CD14-positive monocyte (primary cell): ENCODE measurements around the gene GTF2B. TPM values are rescaled to one million over a fixed set of nuclear protein-coding genes. Genes with fewer than 3 reads are reported as not detected.
A peak's percentile ranks its signal among the peaks of the same experiment; 100 is the strongest.

Experiments used
- DNase-seq, 3 donors: peaks; one replicate each; pipeline ENCODE4 v3.0.0-alpha.2; 2011 to 2022
- H2AFZ ChIP-seq: 2 replicates; pipeline ENCODE4 v1.6.0; 2012; ENCODE audit warnings: mild to moderate bottlenecking, low read depth, low read length, inconsistent platforms; ENCODE audit not compliant: insufficient read depth, poor library complexity, severe bottlenecking
- H3K27ac ChIP-seq, 2 donors: 1 replicate in 1 of 2; 2 replicates in 1 of 2; pipeline ENCODE4 v1.5.1; 2012 to 2013; ENCODE audit warnings: low read length in 2 of 2, control low read depth in 1 of 2, inconsistent platforms in 1 of 2, low read depth in 1 of 2, mild to moderate bottlenecking in 1 of 2
- H3K27me3 ChIP-seq, 2 donors: one replicate each; pipeline versions ENCODE4 v1.6.0 to v1.6.1; 2011 to 2013; ENCODE audit warnings: low read length in 2 of 2; ENCODE audit not compliant: control insufficient read depth in 2 of 2, insufficient read depth in 2 of 2
- H3K36me3 ChIP-seq, 2 donors: replicated peaks in 1 of 2; 1 replicate in 1 of 2; 2 replicates in 1 of 2; pipeline versions ENCODE4 v1.5.1 to v1.6.1; 2012 to 2013; ENCODE audit warnings: low read length in 2 of 2, control low read depth in 1 of 2, inconsistent platforms in 1 of 2, mild to moderate bottlenecking in 1 of 2; ENCODE audit not compliant: insufficient read depth in 2 of 2, control insufficient read depth in 1 of 2
- H3K4me1 ChIP-seq, 2 donors: 1 replicate in 1 of 2; 2 replicates in 1 of 2; pipeline versions ENCODE4 v1.5.1 to v1.6.1; 2012 to 2013; ENCODE audit warnings: low read length in 2 of 2, control low read depth in 1 of 2, inconsistent platforms in 1 of 2, mild to moderate bottlenecking in 1 of 2, moderate library complexity in 1 of 2; ENCODE audit not compliant: insufficient read depth in 2 of 2, control insufficient read depth in 1 of 2
- H3K4me2 ChIP-seq: replicated peaks from 2 replicates; pipeline ENCODE3; 2012; ENCODE audit warnings: low read length, moderate library complexity, mild to moderate bottlenecking; ENCODE audit not compliant: poor library complexity, severe bottlenecking; ENCODE audit errors: extremely low read depth
- H3K4me3 ChIP-seq, 3 experiments: fragments of 200-600 bp in 1 of 3; sonication (generic) in 1 of 3; replicated peaks in 1 of 3; 1 replicate in 2 of 3; 2 replicates in 1 of 3; pipeline ENCODE4 v1.5.1; 2011 to 2013; ENCODE audit warnings: low read length in 3 of 3, mild to moderate bottlenecking in 3 of 3, control low read depth in 2 of 3, low read depth in 2 of 3, inconsistent platforms in 1 of 3, moderate library complexity in 1 of 3
- H3K79me2 ChIP-seq: 2 replicates; pipeline ENCODE4 v1.6.0; 2012; ENCODE audit warnings: mild to moderate bottlenecking, control low read depth, inconsistent platforms, low read length, moderate library complexity; ENCODE audit not compliant: insufficient read depth
- H3K9ac ChIP-seq: 2 replicates; pipeline ENCODE4 v1.6.0; 2017; ENCODE audit warnings: low read length, mild to moderate bottlenecking; ENCODE audit not compliant: insufficient read depth, poor library complexity, severe bottlenecking
- H3K9me3 ChIP-seq, 2 donors: replicated peaks in 1 of 2; 1 replicate in 1 of 2; 2 replicates in 1 of 2; pipeline versions ENCODE4 v1.5.1 to v1.6.1; 2012 to 2013; ENCODE audit warnings: low read length in 2 of 2, control low read depth in 1 of 2; ENCODE audit not compliant: control insufficient read depth in 1 of 2, insufficient read depth in 1 of 2
- H4K20me1 ChIP-seq: 2 replicates; pipeline ENCODE4 v1.6.0; 2012; ENCODE audit warnings: mild to moderate bottlenecking, low read length, control low read depth, moderate library complexity; ENCODE audit not compliant: insufficient read depth
- H3K27ac Mint-ChIP-seq, 7 donors: one replicate each; pipeline ENCODE4 v1.8.0; 2020; ENCODE audit warnings: mild to moderate bottlenecking in 7 of 7, mixed read lengths in 7 of 7, moderate library complexity in 6 of 7, inconsistent platforms in 2 of 7
- H3K27me3 Mint-ChIP-seq, 3 donors: one replicate each; pipeline ENCODE4 v1.8.0; 2021 to 2022; ENCODE audit warnings: low read depth in 3 of 3, mild to moderate bottlenecking in 3 of 3, mixed read lengths in 3 of 3, moderate library complexity in 3 of 3, inconsistent platforms in 1 of 3
- H3K36me3 Mint-ChIP-seq, 2 donors: one replicate each; pipeline ENCODE4 v1.8.0; 2020; ENCODE audit warnings: mixed read lengths in 2 of 2, inconsistent platforms in 1 of 2, mild to moderate bottlenecking in 1 of 2
- H3K4me1 Mint-ChIP-seq: one replicate; pipeline ENCODE4 v1.8.0; 2020; ENCODE audit warnings: mild to moderate bottlenecking, mixed read lengths
- H3K4me3 Mint-ChIP-seq, 2 donors: one replicate each; pipeline ENCODE4 v1.8.0; 2020; ENCODE audit warnings: mild to moderate bottlenecking in 2 of 2, mixed read lengths in 2 of 2, moderate library complexity in 1 of 2
- H3K9me3 Mint-ChIP-seq, 7 donors: one replicate each; pipeline ENCODE4 v1.8.0; 2020 to 2022; ENCODE audit warnings: mixed read lengths in 7 of 7, mild to moderate bottlenecking in 6 of 7, moderate library complexity in 6 of 7, inconsistent platforms in 2 of 7
- CTCF ChIP-seq: fragments of 200-600 bp; IDR thresholded peaks from one replicate; pipeline ENCODE4 v1.8.0; 2022; ENCODE audit warnings: antibody characterized with exemption, mild to moderate bottlenecking
- WGBS: methylation state at CpG from one replicate; pipeline ENCODE4 v1.1.5; 2013; ENCODE audit warnings: missing lambda C conversion rate; ENCODE audit not compliant: insufficient coverage; 5-methylcytosine and 5-hydroxymethylcytosine counted together
- intact Hi-C, 2 donors: fragments of 100-400 bp; cut with micrococcal nuclease; formaldehyde crosslinking; loops; one replicate each; pipeline versions ENCODE4 v1.15.0 to v1.15.1; 2023
- polyA plus RNA-seq, 3 donors: library from polyadenylated mRNA; depleted of rRNA in 1 of 3; unstranded in 2 of 3; stranded (reverse) in 1 of 3; fragments of 300-500 nt in 2 of 3; fragments of >200 nt in 1 of 3; fragmentation: Illumina TruSeq in 2 of 3; gene quantifications; 1 replicate in 2 of 3; 2 replicates in 1 of 3; pipeline ENCODE4 v1.2.3, GENCODE V29; 2012 to 2021

The GTF2B gene
- polyA plus RNA-seq, 3 donors = 26.9 to 46.1 (median 39.2) TPM

DNA sequence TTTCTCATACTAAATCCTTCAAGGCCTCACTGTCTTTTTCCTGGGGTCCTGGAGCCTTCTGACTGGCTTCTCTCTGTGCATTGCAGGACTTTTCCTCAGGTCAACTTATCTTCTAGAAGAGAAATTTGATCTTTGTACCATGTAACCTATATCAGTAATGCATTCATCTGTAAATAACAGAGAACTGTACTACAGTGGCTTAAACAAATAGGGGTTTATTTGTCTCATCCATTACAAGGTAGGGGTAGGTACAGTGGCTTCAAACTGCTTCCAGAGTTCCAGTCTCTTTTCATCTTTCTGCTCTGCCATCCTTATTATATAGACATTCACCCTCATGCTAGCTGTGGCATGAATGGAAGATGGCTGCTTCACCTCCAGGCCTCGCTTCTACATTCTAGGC, 29.5 kb upstream of the GTF2B start:
- Histone ChIP-seq H3K36me3 (peaks cover 36 to 74% of the 10 kb centered on the region in 2 donors), H3K4me2 (no peak overlapping the region), H3K9ac (no peak overlapping the region), H3K27ac (no peak overlapping the region), H3K79me2 (no peaks in the 10 kb centered on the region), H3K9me3 (peaks cover 23 to 35% of the 10 kb centered on the region in 2 donors), H3K4me3 (no peak overlapping the region), H2AFZ (no peak overlapping the region), H3K4me1 (no peaks in the 10 kb centered on the region), H4K20me1 (no peaks in the 10 kb centered on the region), H3K27me3 (no peaks in the 10 kb centered on the region)
- peaks cover 63 to 71% of the 10 kb centered on the region in 2 donors for H3K36me3 Mint-ChIP-seq
- H3K27me3 Mint-ChIP-seq = peaks cover 0 to 2% (median 2%) of the 10 kb centered on the region in 3 donors
- DNase-seq = no peak
- peaks cover 26 to 52% (median 46%) of the 10 kb centered on the region in 7 donors for H3K9me3 Mint-ChIP-seq
- intact Hi-C loops = no loop called here
- H3K27ac Mint-ChIP-seq = no peak overlapping the region
- TF ChIP-seq CTCF = no peak
- no peaks in the 10 kb centered on the region for H3K4me1 Mint-ChIP-seq
- no peak overlapping the region for H3K4me3 Mint-ChIP-seq
- no CpG with 5 or more reads among the region's 1 CpG for WGBS

DNA sequence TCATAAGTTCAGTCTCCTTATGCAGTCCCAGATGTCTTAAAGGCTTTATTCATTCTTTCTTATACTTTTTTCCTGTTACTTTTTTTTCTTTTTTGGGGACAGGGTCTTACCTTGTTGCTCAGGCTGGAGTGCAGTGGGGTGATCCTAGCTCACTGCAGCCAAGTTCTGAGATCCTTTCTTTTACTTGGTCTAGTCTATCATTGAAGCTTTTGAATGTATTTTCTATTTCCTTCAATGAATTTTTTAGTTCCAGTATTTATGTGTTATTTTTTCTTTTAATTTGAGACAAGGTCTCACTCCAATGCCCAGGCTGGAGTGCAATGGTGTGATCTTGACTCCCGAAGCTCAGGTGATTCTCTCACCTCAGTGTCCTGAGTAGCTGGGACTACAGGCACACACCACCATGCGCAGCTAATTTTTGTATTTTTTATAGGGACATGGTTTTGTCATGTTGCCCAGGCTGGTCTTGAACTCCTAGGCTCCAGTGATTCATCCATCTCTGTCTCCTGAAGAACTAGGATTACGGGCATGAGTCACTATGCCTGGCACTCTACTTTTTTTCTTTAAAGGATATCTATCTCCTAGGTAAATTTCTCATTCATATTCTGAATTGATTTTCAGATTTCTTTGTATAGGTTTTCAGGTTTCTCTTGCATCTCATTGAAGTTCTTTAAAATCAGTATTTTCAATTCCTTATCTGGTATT, 26.1 kb upstream of the GTF2B start:
- intact Hi-C loops = no loop called here
- H3K4me1 Mint-ChIP-seq = no peaks in the 10 kb centered on the region
- DNase-seq = no peak
- Histone ChIP-seq H3K4me2 (no peak overlapping the region), H3K9me3 (peaks cover 23 to 38% of the 10 kb centered on the region in 2 donors), H3K36me3 (peaks cover 21 to 41% of the 10 kb centered on the region in 2 donors), H3K27me3 (no peaks in the 10 kb centered on the region), H2AFZ (no peak overlapping the region), H3K27ac (no peak overlapping the region), H3K79me2 (no peaks in the 10 kb centered on the region), H3K4me1 (no peaks in the 10 kb centered on the region), H3K4me3 (no peak overlapping the region), H3K9ac (no peak overlapping the region), H4K20me1 (no peaks in the 10 kb centered on the region)
- H3K9me3 Mint-ChIP-seq = peaks cover 25 to 56% (median 44%) of the 10 kb centered on the region in 7 donors
- WGBS = 83% methylated on average over 1 of the region's 3 CpGs
- peak overlapping the region in 1 of 7 donors; percentile 12 for H3K27ac Mint-ChIP-seq
- no peak for TF ChIP-seq CTCF
- no peak overlapping the region for H3K4me3 Mint-ChIP-seq
- peaks cover 37 to 40% of the 10 kb centered on the region in 2 donors for H3K36me3 Mint-ChIP-seq
- H3K27me3 Mint-ChIP-seq = peaks cover 0 to 2% (median 2%) of the 10 kb centered on the region in 3 donors
